Measurements from ENCODE around the gene ARRDC2.

DNA sequence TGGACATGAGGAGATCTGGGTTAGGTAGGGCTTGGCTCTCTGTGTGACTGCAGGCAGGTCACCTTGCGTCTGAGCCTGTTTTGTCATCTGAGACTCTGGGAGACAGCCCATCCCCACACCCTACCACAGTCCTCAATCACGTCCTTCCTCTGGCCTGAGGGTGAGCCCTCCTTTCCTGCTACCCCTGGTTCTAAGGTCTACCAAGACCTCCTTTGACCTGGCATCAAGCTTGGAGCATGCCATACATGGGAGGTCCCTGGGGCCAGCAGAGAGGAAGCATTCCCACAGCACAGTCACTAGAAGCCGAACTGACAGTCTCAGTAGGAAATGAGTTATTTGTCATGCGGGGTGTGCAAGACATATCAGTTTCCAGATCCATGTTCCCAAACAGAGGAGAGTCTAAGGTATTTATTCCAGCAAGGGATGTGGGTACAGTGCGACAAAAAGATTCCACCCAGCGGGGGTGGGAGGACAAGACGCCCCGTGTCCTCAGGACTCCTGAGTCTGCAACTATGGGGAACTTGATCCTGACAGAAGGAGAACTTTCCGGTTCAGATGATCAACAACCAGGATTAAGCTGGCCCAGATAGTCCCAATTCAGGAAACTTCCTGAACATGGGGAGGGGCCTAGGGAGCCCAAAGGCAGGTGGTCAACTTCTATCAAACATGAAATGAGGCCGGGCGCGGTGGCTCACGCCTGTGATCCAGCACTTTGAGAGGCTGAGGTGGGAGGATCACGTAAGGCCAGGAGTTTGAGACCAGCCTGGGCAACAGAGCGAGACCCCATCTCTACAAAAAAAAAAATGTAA is 9.5 kb downstream of the ARRDC2 start:
- TF ChIP-seq, protein P1, sequence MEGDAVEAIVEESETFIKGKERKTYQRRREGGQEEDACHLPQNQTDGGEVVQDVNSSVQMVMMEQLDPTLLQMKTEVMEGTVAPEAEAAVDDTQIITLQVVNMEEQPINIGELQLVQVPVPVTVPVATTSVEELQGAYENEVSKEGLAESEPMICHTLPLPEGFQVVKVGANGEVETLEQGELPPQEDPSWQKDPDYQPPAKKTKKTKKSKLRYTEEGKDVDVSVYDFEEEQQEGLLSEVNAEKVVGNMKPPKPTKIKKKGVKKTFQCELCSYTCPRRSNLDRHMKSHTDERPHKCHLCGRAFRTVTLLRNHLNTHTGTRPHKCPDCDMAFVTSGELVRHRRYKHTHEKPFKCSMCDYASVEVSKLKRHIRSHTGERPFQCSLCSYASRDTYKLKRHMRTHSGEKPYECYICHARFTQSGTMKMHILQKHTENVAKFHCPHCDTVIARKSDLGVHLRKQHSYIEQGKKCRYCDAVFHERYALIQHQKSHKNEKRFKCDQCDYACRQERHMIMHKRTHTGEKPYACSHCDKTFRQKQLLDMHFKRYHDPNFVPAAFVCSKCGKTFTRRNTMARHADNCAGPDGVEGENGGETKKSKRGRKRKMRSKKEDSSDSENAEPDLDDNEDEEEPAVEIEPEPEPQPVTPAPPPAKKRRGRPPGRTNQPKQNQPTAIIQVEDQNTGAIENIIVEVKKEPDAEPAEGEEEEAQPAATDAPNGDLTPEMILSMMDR (IDR thresholded peaks at IDR 0.05), result no peak
- TF ChIP-seq POLR2A (IDR thresholded peaks at IDR 0.05) (no peak), POLR2AphosphoS5 (IDR thresholded peaks at IDR 0.05) (no peak)
